ENCODE results near the gene ADPGK. TPM values are rescaled to one million over a fixed set of nuclear protein-coding genes. Genes with fewer than 3 reads are reported as not detected.
"Not testable (repeated sequence)": the region's sequence is repeated elsewhere in the genome, so short reads cannot be mapped to it uniquely, and the experiment has no call there.

The ADPGK gene
- total and polyA plus RNA-seq, 11 donors: 7.1 to 31.7 (median 10.4) TPM

DNA sequence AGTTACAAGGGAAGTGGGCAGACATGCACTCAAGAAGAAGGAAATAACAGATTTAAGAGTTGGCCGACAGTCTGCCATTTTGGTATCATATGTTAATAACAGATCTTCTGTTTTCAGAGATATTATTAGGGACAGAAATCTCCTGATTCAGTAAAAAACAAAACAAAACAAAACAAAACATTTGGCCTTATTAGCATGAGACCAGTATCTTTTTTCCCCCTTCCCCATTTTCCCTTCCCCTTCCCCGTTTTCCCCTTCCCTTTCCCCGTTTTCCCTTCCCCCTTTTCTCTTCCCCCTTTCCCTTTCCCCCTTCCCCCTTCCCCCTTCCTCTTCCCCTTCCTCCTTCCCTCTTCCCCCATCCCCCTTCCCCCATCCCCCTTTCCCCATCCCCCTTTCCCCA, 58.1 kb downstream of the ADPGK start:
- TF ChIP-seq POLR2A (IDR thresholded peaks at IDR 0.05) (no peak), CTCF (IDR thresholded peaks at IDR 0.05) (no peak)
- Histone ChIP-seq H3K36me3 (peaks cover 0 to 53% (median 15%) of the 10 kb centered on the region in 9 donors), H3K27ac (no peak overlapping the region), H3K9me3 (no peaks in the 10 kb centered on the region), H3K27me3 (no peaks in the 10 kb centered on the region), H3K4me1 (no peaks in the 10 kb centered on the region), H3K4me3 (no peak overlapping the region)
- ATAC-seq: no peak
- intact Hi-C loops (cut with DNase I): loop anchor here in 2 of 10 donors (10.0 kb wide), 2 partner anchors 359 to 549 kb away; no protein-coding TSS in a partner anchor
- DNase-seq: no peak
- WGBS, 4 donors: 90 to 96% (median 93%) methylated on average over 3 of the region's 3 CpGs

DNA sequence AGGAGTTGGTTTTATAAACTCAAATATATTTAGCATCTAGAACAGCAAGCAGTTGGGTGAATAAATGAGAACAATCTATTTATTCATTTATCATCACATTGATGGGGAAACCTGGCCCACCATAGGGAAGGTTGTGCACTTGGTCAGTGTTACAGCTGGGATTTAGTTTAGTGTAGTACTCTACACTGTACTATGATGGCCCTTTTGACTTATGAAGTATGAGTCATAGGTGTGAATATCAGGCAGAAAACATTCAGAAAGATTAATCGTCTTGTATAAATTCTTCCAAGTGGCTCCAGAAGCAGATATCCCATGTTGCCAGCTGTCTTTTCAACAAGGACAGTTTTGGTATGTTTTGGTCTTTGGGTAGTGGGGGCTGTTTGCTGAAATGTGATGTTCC, 59.5 kb downstream of the ADPGK start:
- DNase-seq: no peak
- no peaks in the 10 kb centered on the region for H3K4me1 ChIP-seq
- H3K27me3 ChIP-seq: no peaks in the 10 kb centered on the region
- intact Hi-C loops (cut with DNase I): loop anchor here in 5 of 10 donors (5.0 to 10.0 kb wide), 4 partner anchors 358 to 551 kb away; no protein-coding TSS in a partner anchor
- 88 to 100% (median 93%) methylated on average over 1 of the region's 1 CpG for WGBS, 4 donors
- ATAC-seq: no peak
- no peak overlapping the region for H3K27ac ChIP-seq
- H3K9me3 ChIP-seq: no peaks in the 10 kb centered on the region
- peaks cover 0 to 45% (median 15%) of the 10 kb centered on the region in 9 donors for H3K36me3 ChIP-seq
- TF ChIP-seq CTCF (IDR thresholded peaks at IDR 0.05): no peak
- no peak for TF ChIP-seq POLR2A (IDR thresholded peaks at IDR 0.05)
- H3K4me3 ChIP-seq: no peak overlapping the region

GRCh38 chr15:72722071-72722696, 61.4 kb downstream of the ADPGK start:
- DNase-seq: peak; percentile 40 to 61 (median 48)
- H3K4me1 ChIP-seq: no peaks in the 10 kb centered on the region
- intact Hi-C loops (cut with DNase I): loop anchor here in 5 of 10 donors (5.0 to 10.0 kb wide), 4 partner anchors 360 to 553 kb away; no protein-coding TSS in a partner anchor

GRCh38 chr15:72708551-72709303, 74.8 kb downstream of the ADPGK start:
- H3K9me3 ChIP-seq, H3K27me3 ChIP-seq: not testable (repeated sequence)
- 84 to 91% (median 87%) methylated on average over 8 of the region's 8 CpGs for WGBS, 4 donors

More at GRCh38 chr15:72722071-72722696, 61.4 kb downstream of the ADPGK start:
- WGBS, 4 donors: 38 to 46% (median 42%) methylated on average over 3 of the region's 3 CpGs
- no peak overlapping the region for H3K27ac ChIP-seq
- H3K36me3 ChIP-seq: peaks cover 0 to 50% (median 18%) of the 10 kb centered on the region in 9 donors
- no peak overlapping the region for H3K4me3 ChIP-seq
- peak in 1 of 4 donors; percentile 39 for ATAC-seq
- TF ChIP-seq CTCF (IDR thresholded peaks at IDR 0.05): peak; percentile 29 to 77 (median 66)
- TF ChIP-seq POLR2A (IDR thresholded peaks at IDR 0.05): no peak
- H3K27me3 ChIP-seq: no peaks in the 10 kb centered on the region
- no peaks in the 10 kb centered on the region for H3K9me3 ChIP-seq

More at GRCh38 chr15:72708551-72709303, 74.8 kb downstream of the ADPGK start:
- DNase-seq; H3K4me1 ChIP-seq; intact Hi-C loops (cut with DNase I); ATAC-seq; H3K27ac ChIP-seq; H3K4me3 ChIP-seq: not testable (repeated sequence)
- peaks cover 0 to 37% (median 24%) of the 10 kb centered on the region in 9 donors for H3K36me3 ChIP-seq

All from heart left ventricle (tissue), 16 donors.